DMS114 treated with DMSO at 0.1 percent for 48 hours (cell line): ENCODE data around the gene MUC4.
"Not testable (repeated sequence)": the region's sequence is repeated elsewhere in the genome, so short reads cannot be mapped to it uniquely, and the experiment has no call there.

ENCODE experiments used
- DNase-seq: peaks from one replicate; lab custom pipeline; 2025; ENCODE audit not compliant: unreplicated experiment; lab: John Stamatoyannopoulos, UW

Gene MUC4

GRCh38 chr3:195812366-195812765 lies 637 bp upstream of the MUC4 start:
- DNase-seq, result no peak

- no peak for DNase-seq
Measured at GRCh38 chr3:195810455-195810845, 1.3 kb downstream of the MUC4 start.

GRCh38 chr3:195809796-195810454 lies 1.8 kb downstream of the MUC4 start:
- no peak for DNase-seq

GRCh38 chr3:195809291-195809785 lies 2.4 kb downstream of the MUC4 start:
- DNase-seq, result no peak

- no peak for DNase-seq
Measured at GRCh38 chr3:195808741-195809290, 2.9 kb downstream of the MUC4 start.

- DNase-seq, result no peak
Measured at GRCh38 chr3:195807681-195808121, 4.0 kb downstream of the MUC4 start.

GRCh38 chr3:195806916-195807231 lies 4.9 kb downstream of the MUC4 start:
- DNase-seq, result no peak

GRCh38 chr3:195806211-195806915 lies 5.4 kb downstream of the MUC4 start:
- DNase-seq, result no peak

GRCh38 chr3:195805588-195805987 lies 6.1 kb downstream of the MUC4 start:
- not testable (repeated sequence) for DNase-seq

GRCh38 chr3:195805181-195805580 lies 6.5 kb downstream of the MUC4 start:
- no peak for DNase-seq

GRCh38 chr3:195803289-195803908 lies 8.3 kb downstream of the MUC4 start:
- DNase-seq, result no peak

GRCh38 chr3:195802795-195803194 lies 8.9 kb downstream of the MUC4 start:
- DNase-seq, result no peak

GRCh38 chr3:195802261-195802701 lies 9.4 kb downstream of the MUC4 start:
- no peak for DNase-seq

- no peak for DNase-seq
Measured at GRCh38 chr3:195801251-195802183, 10.2 kb downstream of the MUC4 start.

- no peak for DNase-seq
Measured at GRCh38 chr3:195800240-195800639, 11.5 kb downstream of the MUC4 start.

- DNase-seq, result no peak
Measured at GRCh38 chr3:195796795-195797194, 14.9 kb downstream of the MUC4 start.

- DNase-seq, result no peak
Measured at GRCh38 chr3:195794708-195795107, 17.0 kb downstream of the MUC4 start.

GRCh38 chr3:195792621-195793020 lies 19.1 kb downstream of the MUC4 start:
- DNase-seq, result not testable (repeated sequence)

GRCh38 chr3:195790901-195791300 lies 20.8 kb downstream of the MUC4 start:
- DNase-seq, result no peak

GRCh38 chr3:195788711-195789581 lies 22.8 kb downstream of the MUC4 start:
- no peak for DNase-seq
